ENCODE results near the gene TEDC1.

The TEDC1 gene

GRCh38 chr14:105484069-105484996, 6.7 kb upstream of the TEDC1 start:
- peak in 1 of 2 donors; percentile 51 for DNase-seq (ENCODE audit: low read depth in 2 of 2)

- no peak for DNase-seq (ENCODE audit: low read depth in 2 of 2)
Measured at GRCh38 chr14:105484997-105485393, 6.1 kb upstream of the TEDC1 start.

- no peak for DNase-seq (ENCODE audit: low read depth in 2 of 2)
Measured at GRCh38 chr14:105485739-105486162, 5.3 kb upstream of the TEDC1 start.

GRCh38 chr14:105486163-105486973, 4.7 kb upstream of the TEDC1 start, which contains the start of gene CRIP1:
TSS of gene CRIP1 (plus strand) at chr14:105486886. CDS start at chr14:105487260, 374 bp downstream.
- no peak for DNase-seq (ENCODE audit: low read depth in 2 of 2)

GRCh38 chr14:105486974-105487448, 4.0 kb upstream of the TEDC1 start:
- DNase-seq (ENCODE audit: low read depth in 2 of 2) = no peak

GRCh38 chr14:105487449-105487985, 3.5 kb upstream of the TEDC1 start:
- no peak for DNase-seq (ENCODE audit: low read depth in 2 of 2)

- no peak for DNase-seq (ENCODE audit: low read depth in 2 of 2)
Measured at GRCh38 chr14:105487986-105488777, 2.9 kb upstream of the TEDC1 start.

- DNase-seq (ENCODE audit: low read depth in 2 of 2) = no peak
Measured at GRCh38 chr14:105488781-105489541, 2.1 kb upstream of the TEDC1 start.

GRCh38 chr14:105489542-105490266, 1.3 kb upstream of the TEDC1 start:
- DNase-seq (ENCODE audit: low read depth in 2 of 2) = peak; percentile 69 to 76

- no peak for DNase-seq (ENCODE audit: low read depth in 2 of 2)
Measured at GRCh38 chr14:105490267-105490571, 827 bp upstream of the TEDC1 start.

GRCh38 chr14:105491366-105491973, 424 bp downstream of the TEDC1 start:
- DNase-seq (ENCODE audit: low read depth in 2 of 2) = peak; percentile 71 to 86

GRCh38 chr14:105492031-105492970, 1.3 kb downstream of the TEDC1 start:
- DNase-seq (ENCODE audit: low read depth in 2 of 2) = no peak

GRCh38 chr14:105492971-105493871, 2.2 kb downstream of the TEDC1 start:
- DNase-seq (ENCODE audit: low read depth in 2 of 2) = no peak

GRCh38 chr14:105493921-105494605, 3.0 kb downstream of the TEDC1 start:
- no peak for DNase-seq (ENCODE audit: low read depth in 2 of 2)

- no peak for DNase-seq (ENCODE audit: low read depth in 2 of 2)
Measured at GRCh38 chr14:105494606-105494929, 3.5 kb downstream of the TEDC1 start.

GRCh38 chr14:105495101-105495989, 4.3 kb downstream of the TEDC1 start:
- DNase-seq (ENCODE audit: low read depth in 2 of 2) = no peak

Data from stimulated activated CD4-positive, alpha-beta T cell treated with anti-CD3 and anti-CD28 coated beads, Interleukin-1b, Interleukin-23, amount 100 ng/mL, for 4 hours (primary cell).